GM12874 (cell line): ENCODE measurements around the gene SYCN.

Source experiments
- CTCF ChIP-seq: IDR thresholded peaks from 2 replicates; pipeline ENCODE4 v1.5.1; 2011; ENCODE audit warnings: low read depth, mild to moderate bottlenecking, control low read depth, low read length, moderate library complexity; ENCODE audit not compliant: insufficient read depth

Gene SYCN

GRCh38 chr19:39187552-39187943, 16.5 kb downstream of the SYCN start:
- no peak for TF ChIP-seq CTCF

GRCh38 chr19:39186391-39186790, 17.7 kb downstream of the SYCN start:
- TF ChIP-seq CTCF = no peak

GRCh38 chr19:39183104-39183503, 21.0 kb downstream of the SYCN start:
- no peak for TF ChIP-seq CTCF

GRCh38 chr19:39182174-39182505, 21.9 kb downstream of the SYCN start:
- TF ChIP-seq CTCF = no peak

GRCh38 chr19:39181500-39182173, 22.4 kb downstream of the SYCN start:
- TF ChIP-seq CTCF = no peak

GRCh38 chr19:39180749-39181148, 23.3 kb downstream of the SYCN start:
- no peak for TF ChIP-seq CTCF

GRCh38 chr19:39179754-39180153, 24.3 kb downstream of the SYCN start:
- TF ChIP-seq CTCF = no peak
